ENCODE measurements around the gene EPHA8.

DNA sequence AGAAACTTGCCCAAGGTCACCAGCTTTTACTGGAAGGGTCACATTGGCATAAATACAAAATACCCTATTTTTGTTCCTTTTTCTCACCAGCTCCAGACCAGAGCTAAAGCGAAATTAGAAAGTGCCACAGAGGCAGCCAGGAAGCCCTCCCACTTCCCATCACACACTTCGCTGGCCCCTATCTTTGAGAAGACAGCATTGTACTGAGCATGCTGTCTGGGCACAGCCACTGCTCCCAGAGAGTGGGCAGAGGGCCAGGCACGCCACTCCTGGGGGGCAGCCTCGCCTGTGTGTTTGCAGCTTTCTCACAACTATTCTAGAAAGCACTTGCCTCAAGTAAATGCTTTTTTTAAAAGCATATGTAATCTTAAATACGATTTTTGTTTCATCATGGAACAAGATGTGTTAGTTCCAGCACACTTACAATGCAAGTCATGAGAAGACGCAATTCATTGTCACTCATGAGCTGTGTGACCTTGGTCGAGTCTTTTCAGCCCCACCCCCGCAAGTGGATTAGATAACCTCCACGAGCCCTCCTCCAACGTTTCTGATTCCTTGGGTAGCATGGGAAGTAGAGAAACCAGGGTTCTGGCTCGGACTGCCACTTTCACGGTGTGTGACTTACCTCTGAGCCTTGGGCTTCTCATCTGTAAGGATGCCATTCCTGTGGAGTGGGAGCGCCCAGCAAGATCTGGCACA is 25.7 kb upstream of the EPHA8 start:
- TF ChIP-seq, protein P1, sequence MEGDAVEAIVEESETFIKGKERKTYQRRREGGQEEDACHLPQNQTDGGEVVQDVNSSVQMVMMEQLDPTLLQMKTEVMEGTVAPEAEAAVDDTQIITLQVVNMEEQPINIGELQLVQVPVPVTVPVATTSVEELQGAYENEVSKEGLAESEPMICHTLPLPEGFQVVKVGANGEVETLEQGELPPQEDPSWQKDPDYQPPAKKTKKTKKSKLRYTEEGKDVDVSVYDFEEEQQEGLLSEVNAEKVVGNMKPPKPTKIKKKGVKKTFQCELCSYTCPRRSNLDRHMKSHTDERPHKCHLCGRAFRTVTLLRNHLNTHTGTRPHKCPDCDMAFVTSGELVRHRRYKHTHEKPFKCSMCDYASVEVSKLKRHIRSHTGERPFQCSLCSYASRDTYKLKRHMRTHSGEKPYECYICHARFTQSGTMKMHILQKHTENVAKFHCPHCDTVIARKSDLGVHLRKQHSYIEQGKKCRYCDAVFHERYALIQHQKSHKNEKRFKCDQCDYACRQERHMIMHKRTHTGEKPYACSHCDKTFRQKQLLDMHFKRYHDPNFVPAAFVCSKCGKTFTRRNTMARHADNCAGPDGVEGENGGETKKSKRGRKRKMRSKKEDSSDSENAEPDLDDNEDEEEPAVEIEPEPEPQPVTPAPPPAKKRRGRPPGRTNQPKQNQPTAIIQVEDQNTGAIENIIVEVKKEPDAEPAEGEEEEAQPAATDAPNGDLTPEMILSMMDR (IDR thresholded peaks at IDR 0.05): no peak
- no peak for TF ChIP-seq POLR2AphosphoS5 (IDR thresholded peaks at IDR 0.05)
- TF ChIP-seq POLR2A (IDR thresholded peaks at IDR 0.05): no peak
